ENCODE measurements around the gene TBC1D2. TPM values are rescaled to one million over a fixed set of nuclear protein-coding genes. Genes with fewer than 3 reads are reported as not detected.
A peak's percentile ranks its signal among the peaks of the same experiment; 100 is the strongest.

The TBC1D2 gene
- total and polyA plus RNA-seq, 2 of the 13 experiments (the other 11 are each of a cell fraction or from before 2014, with no cell fraction given) = 2.0 to 2.8 TPM

- TF ChIP-seq, protein P1, sequence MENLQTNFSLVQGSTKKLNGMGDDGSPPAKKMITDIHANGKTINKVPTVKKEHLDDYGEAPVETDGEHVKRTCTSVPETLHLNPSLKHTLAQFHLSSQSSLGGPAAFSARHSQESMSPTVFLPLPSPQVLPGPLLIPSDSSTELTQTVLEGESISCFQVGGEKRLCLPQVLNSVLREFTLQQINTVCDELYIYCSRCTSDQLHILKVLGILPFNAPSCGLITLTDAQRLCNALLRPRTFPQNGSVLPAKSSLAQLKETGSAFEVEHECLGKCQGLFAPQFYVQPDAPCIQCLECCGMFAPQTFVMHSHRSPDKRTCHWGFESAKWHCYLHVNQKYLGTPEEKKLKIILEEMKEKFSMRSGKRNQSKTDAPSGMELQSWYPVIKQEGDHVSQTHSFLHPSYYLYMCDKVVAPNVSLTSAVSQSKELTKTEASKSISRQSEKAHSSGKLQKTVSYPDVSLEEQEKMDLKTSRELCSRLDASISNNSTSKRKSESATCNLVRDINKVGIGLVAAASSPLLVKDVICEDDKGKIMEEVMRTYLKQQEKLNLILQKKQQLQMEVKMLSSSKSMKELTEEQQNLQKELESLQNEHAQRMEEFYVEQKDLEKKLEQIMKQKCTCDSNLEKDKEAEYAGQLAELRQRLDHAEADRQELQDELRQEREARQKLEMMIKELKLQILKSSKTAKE (CRISPR knock-in tag; IDR thresholded peaks at IDR 0.05; ENCODE audit: borderline replicate concordance) = peak; percentile 38; the same call in 1 of the 2 replicates
- peak; percentile 73 for TF ChIP-seq ZFX (CRISPR knock-in tag; IDR thresholded peaks at IDR 0.05; ENCODE audit: low read depth)
- TF ChIP-seq MED1 (CRISPR knock-in tag; IDR thresholded peaks at IDR 0.05) = peak; percentile 70
- peak; percentile 48 for TF ChIP-seq GATAD2A (CRISPR knock-in tag; IDR thresholded peaks at IDR 0.05)
- no peak for TF ChIP-seq SATB2 (CRISPR knock-in tag; IDR thresholded peaks at IDR 0.05)
- TF ChIP-seq, protein P2, sequence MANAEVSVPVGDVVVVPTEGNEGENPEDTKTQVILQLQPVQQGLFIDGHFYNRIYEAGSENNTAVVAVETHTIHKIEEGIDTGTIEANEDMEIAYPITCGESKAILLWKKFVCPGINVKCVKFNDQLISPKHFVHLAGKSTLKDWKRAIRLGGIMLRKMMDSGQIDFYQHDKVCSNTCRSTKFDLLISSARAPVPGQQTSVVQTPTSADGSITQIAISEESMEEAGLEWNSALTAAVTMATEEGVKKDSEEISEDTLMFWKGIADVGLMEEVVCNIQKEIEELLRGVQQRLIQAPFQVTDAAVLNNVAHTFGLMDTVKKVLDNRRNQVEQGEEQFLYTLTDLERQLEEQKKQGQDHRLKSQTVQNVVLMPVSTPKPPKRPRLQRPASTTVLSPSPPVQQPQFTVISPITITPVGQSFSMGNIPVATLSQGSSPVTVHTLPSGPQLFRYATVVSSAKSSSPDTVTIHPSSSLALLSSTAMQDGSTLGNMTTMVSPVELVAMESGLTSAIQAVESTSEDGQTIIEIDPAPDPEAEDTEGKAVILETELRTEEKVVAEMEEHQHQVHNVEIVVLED (CRISPR knock-in tag; IDR thresholded peaks at IDR 0.05; ENCODE audit: borderline replicate concordance) = peak; percentile 62; the same call in 1 of the 2 replicates
- peak; percentile 62 for TF ChIP-seq ZMYM4 (CRISPR knock-in tag; IDR thresholded peaks at IDR 0.05)
- TF ChIP-seq TBX2 (CRISPR knock-in tag; IDR thresholded peaks at IDR 0.05; ENCODE audit: borderline replicate concordance) = peak; percentile 57; the same call in 1 of the 2 replicates
- no peak for TF ChIP-seq SMARCE1 (IDR thresholded peaks at IDR 0.05; ENCODE audit: borderline replicate concordance)
- TF ChIP-seq, protein P3, sequence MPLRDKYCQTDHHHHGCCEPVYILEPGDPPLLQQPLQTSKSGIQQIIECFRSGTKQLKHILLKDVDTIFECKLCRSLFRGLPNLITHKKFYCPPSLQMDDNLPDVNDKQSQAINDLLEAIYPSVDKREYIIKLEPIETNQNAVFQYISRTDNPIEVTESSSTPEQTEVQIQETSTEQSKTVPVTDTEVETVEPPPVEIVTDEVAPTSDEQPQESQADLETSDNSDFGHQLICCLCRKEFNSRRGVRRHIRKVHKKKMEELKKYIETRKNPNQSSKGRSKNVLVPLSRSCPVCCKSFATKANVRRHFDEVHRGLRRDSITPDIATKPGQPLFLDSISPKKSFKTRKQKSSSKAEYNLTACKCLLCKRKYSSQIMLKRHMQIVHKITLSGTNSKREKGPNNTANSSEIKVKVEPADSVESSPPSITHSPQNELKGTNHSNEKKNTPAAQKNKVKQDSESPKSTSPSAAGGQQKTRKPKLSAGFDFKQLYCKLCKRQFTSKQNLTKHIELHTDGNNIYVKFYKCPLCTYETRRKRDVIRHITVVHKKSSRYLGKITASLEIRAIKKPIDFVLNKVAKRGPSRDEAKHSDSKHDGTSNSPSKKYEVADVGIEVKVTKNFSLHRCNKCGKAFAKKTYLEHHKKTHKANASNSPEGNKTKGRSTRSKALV (CRISPR knock-in tag; IDR thresholded peaks at IDR 0.05) = peak; percentile 96
- TF ChIP-seq ATF5 (CRISPR knock-in tag; IDR thresholded peaks at IDR 0.05; ENCODE audit: low read depth) = no peak
- TF ChIP-seq, protein P4, sequence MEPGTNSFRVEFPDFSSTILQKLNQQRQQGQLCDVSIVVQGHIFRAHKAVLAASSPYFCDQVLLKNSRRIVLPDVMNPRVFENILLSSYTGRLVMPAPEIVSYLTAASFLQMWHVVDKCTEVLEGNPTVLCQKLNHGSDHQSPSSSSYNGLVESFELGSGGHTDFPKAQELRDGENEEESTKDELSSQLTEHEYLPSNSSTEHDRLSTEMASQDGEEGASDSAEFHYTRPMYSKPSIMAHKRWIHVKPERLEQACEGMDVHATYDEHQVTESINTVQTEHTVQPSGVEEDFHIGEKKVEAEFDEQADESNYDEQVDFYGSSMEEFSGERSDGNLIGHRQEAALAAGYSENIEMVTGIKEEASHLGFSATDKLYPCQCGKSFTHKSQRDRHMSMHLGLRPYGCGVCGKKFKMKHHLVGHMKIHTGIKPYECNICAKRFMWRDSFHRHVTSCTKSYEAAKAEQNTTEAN (CRISPR knock-in tag; conservative IDR thresholded peaks at IDR 0.05) = 0 out of 2 replicates have a peak, but pooled peaks have one; percentile 27
- no peak for TF ChIP-seq KAT2B (IDR thresholded peaks at IDR 0.05; ENCODE audit: borderline replicate concordance, low read depth, low read length)
- TF ChIP-seq BCL3 (CRISPR knock-in tag; IDR thresholded peaks at IDR 0.05) = peak; percentile 62; the same call in 1 of the 2 replicates
- TF ChIP-seq MED8 (CRISPR knock-in tag; IDR thresholded peaks at IDR 0.05; ENCODE audit: insufficient replicate concordance) = peak; percentile 12
- peak; percentile 61; the same call in 1 of the 2 replicates for TF ChIP-seq ZNF83 (CRISPR knock-in tag; IDR thresholded peaks at IDR 0.05; ENCODE audit: borderline replicate concordance)
- TF ChIP-seq, protein P5, sequence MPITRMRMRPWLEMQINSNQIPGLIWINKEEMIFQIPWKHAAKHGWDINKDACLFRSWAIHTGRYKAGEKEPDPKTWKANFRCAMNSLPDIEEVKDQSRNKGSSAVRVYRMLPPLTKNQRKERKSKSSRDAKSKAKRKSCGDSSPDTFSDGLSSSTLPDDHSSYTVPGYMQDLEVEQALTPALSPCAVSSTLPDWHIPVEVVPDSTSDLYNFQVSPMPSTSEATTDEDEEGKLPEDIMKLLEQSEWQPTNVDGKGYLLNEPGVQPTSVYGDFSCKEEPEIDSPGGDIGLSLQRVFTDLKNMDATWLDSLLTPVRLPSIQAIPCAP (CRISPR knock-in tag; IDR thresholded peaks at IDR 0.05; ENCODE audit: low read depth) = no peak
Observed at GRCh38 chr9:98192503-98193335, 62.7 kb downstream of the TBC1D2 start, which contains the start of gene CORO2A (continued).

All from HepG2 (cell line).